Thyroid gland (tissue), 4 donors: ENCODE results near the gene ATG12.

Experiments used
- POLR2A ChIP-seq, 2 donors: fragments of 450-650 bp; IDR thresholded peaks; one replicate each; pipeline ENCODE4 v1.6.1; 2017; ENCODE audit warnings: antibody characterized with exemption in 2 of 2, mild to moderate bottlenecking in 2 of 2, moderate library complexity in 1 of 2
- TF ChIP-seq, protein P1 (sequence below), 6 experiments: fragments of 200-600 bp in 3 of 6; fragments of 450-650 bp in 3 of 6; sonication (generic) in 3 of 6; IDR thresholded peaks; one replicate each; pipeline ENCODE4 v1.5.1; 2016 to 2019; ENCODE audit warnings: antibody characterized with exemption in 6 of 6, mild to moderate bottlenecking in 2 of 6, inconsistent platforms in 1 of 6, moderate library complexity in 1 of 6

DNA sequence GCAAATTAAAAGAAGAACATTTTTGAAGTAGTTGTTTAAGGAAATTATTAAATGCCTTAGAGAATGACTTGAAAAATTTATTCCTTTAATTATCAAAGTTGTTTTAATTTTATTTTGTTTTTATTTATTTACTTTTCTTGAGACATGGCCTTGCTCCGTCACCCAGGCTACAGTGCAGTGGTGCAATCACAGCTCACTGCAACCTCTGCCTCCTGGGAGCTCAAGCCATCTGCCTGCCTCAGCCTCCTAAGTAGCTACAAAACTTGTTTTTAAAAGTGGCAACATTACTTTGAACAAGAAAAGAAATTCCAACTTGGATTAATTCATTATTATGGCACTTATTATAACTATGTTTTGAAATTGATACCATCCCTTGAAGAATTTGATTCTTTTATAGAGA is 53.9 kb downstream of the ATG12 start:
- no peak for TF ChIP-seq POLR2A (IDR thresholded peaks at IDR 0.05)
- TF ChIP-seq, protein P1, sequence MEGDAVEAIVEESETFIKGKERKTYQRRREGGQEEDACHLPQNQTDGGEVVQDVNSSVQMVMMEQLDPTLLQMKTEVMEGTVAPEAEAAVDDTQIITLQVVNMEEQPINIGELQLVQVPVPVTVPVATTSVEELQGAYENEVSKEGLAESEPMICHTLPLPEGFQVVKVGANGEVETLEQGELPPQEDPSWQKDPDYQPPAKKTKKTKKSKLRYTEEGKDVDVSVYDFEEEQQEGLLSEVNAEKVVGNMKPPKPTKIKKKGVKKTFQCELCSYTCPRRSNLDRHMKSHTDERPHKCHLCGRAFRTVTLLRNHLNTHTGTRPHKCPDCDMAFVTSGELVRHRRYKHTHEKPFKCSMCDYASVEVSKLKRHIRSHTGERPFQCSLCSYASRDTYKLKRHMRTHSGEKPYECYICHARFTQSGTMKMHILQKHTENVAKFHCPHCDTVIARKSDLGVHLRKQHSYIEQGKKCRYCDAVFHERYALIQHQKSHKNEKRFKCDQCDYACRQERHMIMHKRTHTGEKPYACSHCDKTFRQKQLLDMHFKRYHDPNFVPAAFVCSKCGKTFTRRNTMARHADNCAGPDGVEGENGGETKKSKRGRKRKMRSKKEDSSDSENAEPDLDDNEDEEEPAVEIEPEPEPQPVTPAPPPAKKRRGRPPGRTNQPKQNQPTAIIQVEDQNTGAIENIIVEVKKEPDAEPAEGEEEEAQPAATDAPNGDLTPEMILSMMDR (IDR thresholded peaks at IDR 0.05) = no peak
